Colon (tissue), 2 donors: ENCODE data around the gene ADIPOQ.
"Not testable (repeated sequence)": the region's sequence is repeated elsewhere in the genome, so short reads cannot be mapped to it uniquely, and the experiment has no call there.

Experiments used
- FAIRE-seq: peaks from 2 replicates; lab custom pipeline; 2012; peaks lifted over from hg19 to GRCh38; lab: Jason Lieb, UNC
- donor health status: control.
- donor health status: control.

The ADIPOQ gene

GRCh38 chr3:186903676-186904075, 61.2 kb downstream of the ADIPOQ start:
- not testable (repeated sequence) for FAIRE-seq

GRCh38 chr3:186907075-186907474, 64.6 kb downstream of the ADIPOQ start:
- not testable (repeated sequence) for FAIRE-seq
